ENCODE results near the gene PSMD9.
"Not testable (repeated sequence)": the region's sequence is repeated elsewhere in the genome, so short reads cannot be mapped to it uniquely, and the experiment has no call there.

DNA sequence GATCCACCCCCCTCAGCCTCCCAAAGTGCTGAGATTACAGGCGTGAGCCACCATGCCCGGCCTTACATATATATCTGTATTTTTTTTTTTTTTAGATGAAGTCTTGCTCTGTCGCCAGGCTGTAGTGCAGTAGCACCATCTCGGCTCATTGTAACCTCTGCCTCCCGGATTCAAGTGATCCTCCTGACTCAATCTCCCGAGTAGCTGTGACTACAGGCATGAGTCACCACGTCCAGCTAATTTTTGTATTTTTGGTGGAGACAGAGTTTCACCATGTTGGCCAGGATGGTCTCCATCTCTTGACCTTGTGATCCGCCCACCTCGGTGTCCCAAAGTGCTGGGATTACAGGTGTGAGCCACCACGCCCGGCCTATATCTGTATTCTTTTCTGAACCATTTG, 3.5 kb upstream of the PSMD9 start:
- TF ChIP-seq, protein P1, sequence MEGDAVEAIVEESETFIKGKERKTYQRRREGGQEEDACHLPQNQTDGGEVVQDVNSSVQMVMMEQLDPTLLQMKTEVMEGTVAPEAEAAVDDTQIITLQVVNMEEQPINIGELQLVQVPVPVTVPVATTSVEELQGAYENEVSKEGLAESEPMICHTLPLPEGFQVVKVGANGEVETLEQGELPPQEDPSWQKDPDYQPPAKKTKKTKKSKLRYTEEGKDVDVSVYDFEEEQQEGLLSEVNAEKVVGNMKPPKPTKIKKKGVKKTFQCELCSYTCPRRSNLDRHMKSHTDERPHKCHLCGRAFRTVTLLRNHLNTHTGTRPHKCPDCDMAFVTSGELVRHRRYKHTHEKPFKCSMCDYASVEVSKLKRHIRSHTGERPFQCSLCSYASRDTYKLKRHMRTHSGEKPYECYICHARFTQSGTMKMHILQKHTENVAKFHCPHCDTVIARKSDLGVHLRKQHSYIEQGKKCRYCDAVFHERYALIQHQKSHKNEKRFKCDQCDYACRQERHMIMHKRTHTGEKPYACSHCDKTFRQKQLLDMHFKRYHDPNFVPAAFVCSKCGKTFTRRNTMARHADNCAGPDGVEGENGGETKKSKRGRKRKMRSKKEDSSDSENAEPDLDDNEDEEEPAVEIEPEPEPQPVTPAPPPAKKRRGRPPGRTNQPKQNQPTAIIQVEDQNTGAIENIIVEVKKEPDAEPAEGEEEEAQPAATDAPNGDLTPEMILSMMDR (IDR thresholded peaks at IDR 0.05; ENCODE audit: poor library complexity): not testable (repeated sequence)
- TF ChIP-seq EZH2 (IDR thresholded peaks at IDR 0.05; ENCODE audit: borderline replicate concordance); EZH2phosphoT487 (IDR thresholded peaks at IDR 0.05; ENCODE audit: low read depth, severe bottlenecking, unreplicated experiment): not testable (repeated sequence)

All from hepatocyte (in vitro differentiated cells).